H1 (cell line): Measurements from ENCODE around the gene KIF23. TPM values are rescaled to one million over a fixed set of nuclear protein-coding genes. Genes with fewer than 3 reads are reported as not detected.
A peak's percentile ranks its signal among the peaks of the same experiment; 100 is the strongest.

ENCODE experiments used
- CTCF ChIA-PET: fragments of 300-600 bp; sonication (Branson Sonifier 250); formaldehyde crosslinking; loops from one replicate; lab custom pipeline; 2021; ENCODE audit not compliant: partially characterized antibody; lab: Charles Lee
- POLR2A ChIA-PET: fragments of 300-600 bp; sonication (Branson Sonifier 250); formaldehyde crosslinking; loops from one replicate; lab custom pipeline; 2021; ENCODE audit warnings: inconsistent platforms; ENCODE audit not compliant: partially characterized antibody; lab: Charles Lee
- DNase-seq, 2 experiments: peaks; one replicate each; pipeline versions ENCODE4 v3.0.0 to v3.0.0-alpha.2; 2010 to 2022; ENCODE audit warnings: low spot score in 2 of 2, low read depth in 1 of 2, mixed read lengths in 1 of 2
- FAIRE-seq: peaks from 2 replicates; lab custom pipeline; 2011; peaks lifted over from hg19 to GRCh38; lab: Jason Lieb, UNC
- H2AFZ ChIP-seq: 2 replicates; pipeline ENCODE4 v1.8.1; 2012; ENCODE audit warnings: low read length, inconsistent platforms
- H2AK5ac ChIP-seq: 2 replicates; pipeline ENCODE4 v1.6.1; 2013; ENCODE audit warnings: low read depth, low read length
- H2BK120ac ChIP-seq: replicated peaks from 2 replicates; pipeline ENCODE3; 2013; ENCODE audit warnings: low read depth, low read length, inconsistent platforms
- H2BK12ac ChIP-seq: 2 replicates; pipeline ENCODE4 v1.6.1; 2013; ENCODE audit warnings: low read depth, low read length
- H2BK15ac ChIP-seq: 2 replicates; pipeline ENCODE4 v1.6.1; 2013; ENCODE audit warnings: low read length
- H2BK20ac ChIP-seq: 2 replicates; pipeline ENCODE4 v1.6.1; 2013; ENCODE audit warnings: low read length
- H2BK5ac ChIP-seq: 2 replicates; pipeline ENCODE4 v1.6.1; 2013; ENCODE audit warnings: low read depth, low read length
- H3K14ac ChIP-seq: 2 replicates; pipeline ENCODE4 v1.6.1; 2013; ENCODE audit warnings: inconsistent platforms; ENCODE audit not compliant: insufficient read length
- H3K18ac ChIP-seq: 2 replicates; pipeline ENCODE4 v1.6.1; 2013; ENCODE audit warnings: low read length; ENCODE audit errors: extremely low read depth
- H3K23ac ChIP-seq: 2 replicates; pipeline ENCODE4 v1.6.1; 2013; ENCODE audit warnings: inconsistent platforms; ENCODE audit not compliant: insufficient read length
- H3K23me2 ChIP-seq: 2 replicates; pipeline ENCODE4 v1.6.1; 2013; ENCODE audit warnings: low read depth, low read length
- H3K27ac ChIP-seq: 2 replicates; pipeline ENCODE4 v1.6.1; 2011; ENCODE audit warnings: low read depth, low read length, inconsistent platforms
- H3K27me3 ChIP-seq, 4 experiments: replicated peaks in 1 of 4; 1 replicate in 1 of 4; 2 replicates in 3 of 4; pipeline versions ENCODE4 v1.6.1 to v1.8.1; 2011 to 2013; ENCODE audit warnings: low read length in 3 of 4, mild to moderate bottlenecking in 3 of 4, inconsistent platforms in 2 of 4, mixed read lengths in 2 of 4, moderate library complexity in 1 of 4; ENCODE audit not compliant: control insufficient read depth in 3 of 4, insufficient read depth in 3 of 4; ENCODE audit errors: extremely low read depth in 1 of 4
- H3K36me3 ChIP-seq, 4 experiments: 2 replicates each; pipeline versions ENCODE4 v1.6.1 to v1.8.1; 2011 to 2013; ENCODE audit warnings: mild to moderate bottlenecking in 4 of 4, low read length in 3 of 4, moderate library complexity in 2 of 4, control low read depth in 1 of 4, inconsistent platforms in 1 of 4; ENCODE audit not compliant: insufficient read depth in 4 of 4, control insufficient read depth in 2 of 4
- H3K4ac ChIP-seq: replicated peaks from 2 replicates; pipeline ENCODE3; 2013; ENCODE audit warnings: low read length, low read depth, mixed read lengths, inconsistent platforms; ENCODE audit not compliant: insufficient read length
- H3K4me1 ChIP-seq, 4 experiments: replicated peaks in 1 of 4; 1 replicate in 1 of 4; 2 replicates in 3 of 4; pipeline versions ENCODE4 v1.6.1 to v1.8.1; 2011 to 2013; ENCODE audit warnings: low read length in 3 of 4, inconsistent platforms in 2 of 4, mixed read lengths in 1 of 4; ENCODE audit not compliant: insufficient read depth in 4 of 4, control insufficient read depth in 3 of 4
- H3K4me2 ChIP-seq, 2 experiments: 2 replicates each; pipeline versions ENCODE4 v1.6.1 to v1.8.1; 2011 to 2013; ENCODE audit warnings: low read depth in 2 of 2, low read length in 2 of 2, control low read depth in 1 of 2, inconsistent platforms in 1 of 2, mild to moderate bottlenecking in 1 of 2; ENCODE audit not compliant: insufficient read depth in 1 of 2
- H3K4me3 ChIP-seq, 4 experiments: fragments of 200-600, 300-600 bp in 1 of 4; sonication (generic), shearing (Covaris generic), sonication (Bioruptor Twin) in 1 of 4; 2 replicates each; pipeline versions ENCODE4 v1.5.1 to v1.8.1; 2011 to 2016; ENCODE audit warnings: low read length in 4 of 4, low read depth in 3 of 4, control low read depth in 2 of 4, inconsistent platforms in 2 of 4, mild to moderate bottlenecking in 2 of 4, mixed read lengths in 1 of 4, moderate library complexity in 1 of 4; ENCODE audit not compliant: insufficient read depth in 2 of 4; ENCODE audit errors: extremely low read depth in 1 of 4
- H3K56ac ChIP-seq: replicated peaks from 2 replicates; pipeline ENCODE3; 2013; ENCODE audit warnings: low read depth, mild to moderate bottlenecking, mixed read lengths, low read length, inconsistent platforms; ENCODE audit not compliant: insufficient read length
- H3K79me1 ChIP-seq: 2 replicates; pipeline ENCODE4 v1.6.1; 2013; ENCODE audit warnings: low read depth, low read length, control low read depth
- H3K79me2 ChIP-seq, 2 experiments: 2 replicates each; pipeline versions ENCODE4 v1.6.1 to v1.8.1; 2012 to 2013; ENCODE audit warnings: low read length in 2 of 2, mild to moderate bottlenecking in 2 of 2, inconsistent platforms in 1 of 2; ENCODE audit not compliant: insufficient read depth in 2 of 2, control insufficient read depth in 1 of 2
- H3K9ac ChIP-seq, 4 experiments: replicated peaks in 1 of 4; 1 replicate in 1 of 4; 2 replicates in 3 of 4; pipeline versions ENCODE4 v1.6.1 to v1.8.1; 2011 to 2013; ENCODE audit warnings: low read depth in 3 of 4, low read length in 3 of 4, control low read depth in 2 of 4, mild to moderate bottlenecking in 2 of 4, moderate library complexity in 2 of 4, inconsistent platforms in 1 of 4; ENCODE audit errors: extremely low read depth in 1 of 4
- H3K9me3 ChIP-seq, 2 experiments: 2 replicates each; pipeline versions ENCODE4 v1.6.1 to v1.8.1; 2012 to 2013; ENCODE audit warnings: mild to moderate bottlenecking in 2 of 2, moderate library complexity in 2 of 2, control low read depth in 1 of 2, inconsistent platforms in 1 of 2, low read depth in 1 of 2, low read length in 1 of 2, mixed read lengths in 1 of 2; ENCODE audit not compliant: insufficient read depth in 2 of 2
- H4K20me1 ChIP-seq, 2 experiments: replicated peaks in 1 of 2; 2 replicates each; pipeline versions ENCODE3 to v1.8.1; 2011 to 2013; ENCODE audit warnings: inconsistent platforms in 2 of 2, low read length in 2 of 2, mild to moderate bottlenecking in 1 of 2; ENCODE audit not compliant: insufficient read depth in 2 of 2, control insufficient read depth in 1 of 2
- H4K5ac ChIP-seq: 2 replicates; pipeline ENCODE4 v1.6.1; 2013; ENCODE audit warnings: low read length, low read depth, mixed read lengths, inconsistent platforms; ENCODE audit not compliant: insufficient read length
- H4K8ac ChIP-seq: 2 replicates; pipeline ENCODE4 v1.8.0; 2013; ENCODE audit warnings: mild to moderate bottlenecking, moderate library complexity, low read length, inconsistent platforms; ENCODE audit not compliant: insufficient read depth; ENCODE audit errors: extremely low read depth
- H4K91ac ChIP-seq: replicated peaks from 2 replicates; pipeline ENCODE3; 2013; ENCODE audit warnings: low read length, mixed read lengths, inconsistent platforms; ENCODE audit not compliant: insufficient read length
- BCL11A ChIP-seq, 2 experiments: IDR thresholded peaks; one replicate each; pipeline ENCODE4 v1.6.1; 2011; ENCODE audit warnings: low read depth in 2 of 2, low read length in 2 of 2, mild to moderate bottlenecking in 2 of 2
- CEBPB ChIP-seq: IDR thresholded peaks from 2 replicates; pipeline ENCODE4 v1.6.1; 2012; ENCODE audit warnings: low read depth, low read length
- EZH2 ChIP-seq: fragments of 200-600 bp; sonication (generic); IDR thresholded peaks from 2 replicates; pipeline ENCODE4 v1.7.1; 2012; ENCODE audit warnings: low read depth, mild to moderate bottlenecking, moderate library complexity, low read length, inconsistent platforms; ENCODE audit not compliant: severe bottlenecking
- FOSL1 ChIP-seq: IDR thresholded peaks from 2 replicates; pipeline ENCODE4 v1.6.1; 2011; ENCODE audit warnings: mild to moderate bottlenecking, low read depth, low read length, moderate library complexity; ENCODE audit not compliant: insufficient read depth
- GABPA ChIP-seq: IDR thresholded peaks from 2 replicates; pipeline ENCODE4 v1.6.1; 2011; ENCODE audit warnings: mild to moderate bottlenecking, low read length, moderate library complexity, borderline replicate concordance; ENCODE audit not compliant: insufficient read depth
- KDM4A ChIP-seq: IDR thresholded peaks from one replicate; pipeline ENCODE4 v1.7.1; 2012; ENCODE audit warnings: low read depth, mild to moderate bottlenecking, moderate library complexity, low read length, inconsistent platforms; ENCODE audit not compliant: severe bottlenecking
- NANOG ChIP-seq: IDR thresholded peaks from 2 replicates; pipeline ENCODE4 v1.6.1; 2011; ENCODE audit warnings: low read length, low read depth, mild to moderate bottlenecking, inconsistent platforms; ENCODE audit not compliant: insufficient read depth, poor library complexity, severe bottlenecking
- NRF1 ChIP-seq: IDR thresholded peaks from 2 replicates; pipeline ENCODE4 v1.6.1; 2011; ENCODE audit warnings: mild to moderate bottlenecking, low read depth, low read length, improper control_type of control experiment
- RFX5 ChIP-seq: IDR thresholded peaks from 2 replicates; pipeline ENCODE4 v1.6.1; 2011; ENCODE audit warnings: low read depth, low read length, improper control_type of control experiment, borderline replicate concordance
- SIN3A ChIP-seq, 2 experiments: IDR thresholded peaks in 1 of 2; conservative IDR thresholded peaks in 1 of 2; 2 replicates each; pipeline ENCODE4 v1.6.1; 2011 to 2012; ENCODE audit warnings: low read length in 2 of 2, improper control_type of control experiment in 1 of 2, low read depth in 1 of 2, mild to moderate bottlenecking in 1 of 2
- TAF7 ChIP-seq: optimal IDR thresholded peaks from 2 replicates; pipeline ENCODE3; 2011; ENCODE audit warnings: low read depth, mild to moderate bottlenecking, inconsistent platforms, low read length, moderate library complexity, borderline replicate concordance
- ZNF274 ChIP-seq: IDR thresholded peaks from 2 replicates; pipeline ENCODE4 v1.7.0; 2012; ENCODE audit warnings: low read length, borderline replicate concordance; ENCODE audit errors: extremely low read depth
- WGBS, 2 experiments: shearing (Covaris generic) in 1 of 2; methylation state at CpG; one replicate each; pipeline versions ENCODE4 v1.1.6 to v1.1.7; 2013 to 2015; ENCODE audit warnings: low lambda C conversion rate in 2 of 2, mixed read lengths in 2 of 2, inconsistent platforms in 1 of 2, low coverage in 1 of 2, missing lambda C conversion rate in 1 of 2; ENCODE audit not compliant: insufficient replicate concordance in 2 of 2, insufficient coverage in 1 of 2, insufficient read length in 1 of 2; ENCODE audit errors: extremely low coverage in 1 of 2, missing lambda C conversion rate in 1 of 2; 5-methylcytosine and 5-hydroxymethylcytosine counted together
- polyA plus RNA-seq, 7 experiments: library from polyadenylated mRNA; depleted of rRNA in 3 of 7; stranded (reverse) in 5 of 7; unstranded in 2 of 7; fragments of >200 nt in 5 of 7; fragments of 200-250 nt in 2 of 7; gene quantifications; 1 replicate in 5 of 7; 2 replicates in 1 of 7; 4 replicates in 1 of 7; pipeline versions ENCODE4 v1.2.1 to v1.2.3, GENCODE V29; 2011 to 2013; ENCODE audit warnings: missing spikeins in 2 of 7, mixed read lengths in 2 of 7
- total RNA-seq: library from RNA; stranded (reverse); fragmentation: NEBNext Ultra II Directional; extraction: Animal tissue kit (Norgen Biotek cat#: 25700); gene quantifications from 2 replicates; pipeline ENCODE4 v1.2.1, GENCODE V29; 2021

Gene KIF23
- total and polyA plus RNA-seq, 2 of the 8 experiments (the other 6 are each of a cell fraction or from before 2014, with no cell fraction given) = 26.2 to 77.4 TPM

DNA sequence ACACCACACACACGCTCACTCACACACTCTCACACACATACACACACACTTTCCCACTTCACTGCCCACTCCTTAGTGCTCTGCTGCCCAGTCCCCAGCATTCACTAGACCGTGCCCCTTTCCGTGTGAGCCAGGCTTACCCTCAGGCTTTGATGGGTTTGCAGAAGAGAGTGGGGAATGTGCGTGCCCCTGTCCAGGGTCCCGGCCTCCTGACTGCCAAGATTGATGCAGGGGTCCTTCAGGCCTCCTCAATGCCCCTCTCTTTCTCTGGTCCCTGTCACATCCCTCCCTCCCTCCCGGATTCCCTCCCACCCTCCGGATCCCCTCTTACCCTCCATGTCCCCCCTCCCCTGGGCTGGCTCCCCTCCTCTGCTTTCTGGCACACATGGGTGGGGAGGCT lies 27.9 kb upstream of the KIF23 start:
- Histone ChIP-seq H3K18ac (no peak overlapping the region), H2BK120ac (no peak overlapping the region), H4K20me1 (peaks cover 0 to 7% of the 10 kb centered on the region in 2 experiments), H3K4me3 (no peak overlapping the region), H3K27me3 (no peaks in the 10 kb centered on the region), H3K79me2 (no peaks in the 10 kb centered on the region), H3K9ac (no peak overlapping the region), H2BK20ac (no peak overlapping the region)
- TF ChIP-seq GABPA = no peak
- TF ChIP-seq RFX5 = no peak
- no peak for TF ChIP-seq CEBPB
- no peak for TF ChIP-seq EZH2
- no peak for TF ChIP-seq SIN3A (conservative IDR thresholded peaks at IDR 0.05 in 1 of 2, IDR thresholded peaks at IDR 0.05 in 1 of 2; ENCODE audit: low read depth in 1 of 2, low read length in 2 of 2)
- no peak for TF ChIP-seq NANOG
- TF ChIP-seq TAF7 = no peak
- TF ChIP-seq KDM4A = no peak
- no peak for TF ChIP-seq BCL11A (IDR thresholded peaks at IDR 0.05; ENCODE audit: low read depth in 2 of 2, low read length in 2 of 2)
- TF ChIP-seq NRF1 = no peak
- no peak for TF ChIP-seq FOSL1
- TF ChIP-seq ZNF274 = no peak
- TF ChIP-seq, all 59 proteins: peak for 0
- no peak overlapping the region for H3K27ac ChIP-seq
- peaks cover 0 to 2% of the 10 kb centered on the region in 2 experiments; a peak in 1 of 4 replicates for H3K9me3 ChIP-seq
- no peak overlapping the region for H3K4me2 ChIP-seq
- H2BK5ac ChIP-seq = peak overlapping the region; percentile 8; the same call in 1 of the 2 replicates
- no peak overlapping the region for H4K5ac ChIP-seq
- H3K36me3 ChIP-seq = peaks cover 0 to 5% (median 0%) of the 10 kb centered on the region in 4 experiments; a peak in 1 of 8 replicates
- peak overlapping the region; percentile 82 for H3K56ac ChIP-seq
- no peak overlapping the region for H3K14ac ChIP-seq
- no peak overlapping the region for H4K8ac ChIP-seq
- H2BK15ac ChIP-seq = no peak overlapping the region; the same call in 1 of the 2 replicates
- H3K4ac ChIP-seq = peak overlapping the region; percentile 41
- peaks cover 7% of the 10 kb centered on the region; the same call in 1 of the 2 replicates for H3K23me2 ChIP-seq
- peak overlapping the region; percentile 57; the same call in 1 of the 2 replicates for H2AK5ac ChIP-seq
- no peak overlapping the region for H2AFZ ChIP-seq
- peak overlapping the region; percentile 84 for H4K91ac ChIP-seq
- POLR2A ChIA-PET = no interaction called here
- FAIRE-seq = no peak
- CTCF ChIA-PET = no interaction called here
- H3K4me1 ChIP-seq = no peaks in the 10 kb centered on the region
- 86 to 100% methylated on average over 1 to 3 of the region's 7 CpGs for WGBS, 2 experiments
- H3K23ac ChIP-seq = no peak overlapping the region
- no peaks in the 10 kb centered on the region for H3K79me1 ChIP-seq
- DNase-seq = no peak
- H2BK12ac ChIP-seq = no peak overlapping the region
